H1 (cell line): Measurements from ENCODE around the gene RASGRF1. TPM values are rescaled to one million over a fixed set of nuclear protein-coding genes. Genes with fewer than 3 reads are reported as not detected.
A peak's percentile ranks its signal among the peaks of the same experiment; 100 is the strongest.

Experiments used
- CTCF ChIA-PET: fragments of 300-600 bp; sonication (Branson Sonifier 250); formaldehyde crosslinking; loops from one replicate; lab custom pipeline; 2021; ENCODE audit not compliant: partially characterized antibody; lab: Charles Lee
- POLR2A ChIA-PET: fragments of 300-600 bp; sonication (Branson Sonifier 250); formaldehyde crosslinking; loops from one replicate; lab custom pipeline; 2021; ENCODE audit warnings: inconsistent platforms; ENCODE audit not compliant: partially characterized antibody; lab: Charles Lee
- DNase-seq, 2 experiments: peaks; one replicate each; pipeline versions ENCODE4 v3.0.0 to v3.0.0-alpha.2; 2010 to 2022; ENCODE audit warnings: low spot score in 2 of 2, low read depth in 1 of 2, mixed read lengths in 1 of 2
- FAIRE-seq: peaks from 2 replicates; lab custom pipeline; 2011; peaks lifted over from hg19 to GRCh38; lab: Jason Lieb, UNC
- H2AFZ ChIP-seq: 2 replicates; pipeline ENCODE4 v1.8.1; 2012; ENCODE audit warnings: low read length, inconsistent platforms
- H2AK5ac ChIP-seq: 2 replicates; pipeline ENCODE4 v1.6.1; 2013; ENCODE audit warnings: low read depth, low read length
- H2BK120ac ChIP-seq: replicated peaks from 2 replicates; pipeline ENCODE3; 2013; ENCODE audit warnings: low read depth, low read length, inconsistent platforms
- H2BK12ac ChIP-seq: 2 replicates; pipeline ENCODE4 v1.6.1; 2013; ENCODE audit warnings: low read depth, low read length
- H2BK15ac ChIP-seq: 2 replicates; pipeline ENCODE4 v1.6.1; 2013; ENCODE audit warnings: low read length
- H2BK20ac ChIP-seq: 2 replicates; pipeline ENCODE4 v1.6.1; 2013; ENCODE audit warnings: low read length
- H2BK5ac ChIP-seq: 2 replicates; pipeline ENCODE4 v1.6.1; 2013; ENCODE audit warnings: low read depth, low read length
- H3K14ac ChIP-seq: 2 replicates; pipeline ENCODE4 v1.6.1; 2013; ENCODE audit warnings: inconsistent platforms; ENCODE audit not compliant: insufficient read length
- H3K18ac ChIP-seq: 2 replicates; pipeline ENCODE4 v1.6.1; 2013; ENCODE audit warnings: low read length; ENCODE audit errors: extremely low read depth
- H3K23ac ChIP-seq: 2 replicates; pipeline ENCODE4 v1.6.1; 2013; ENCODE audit warnings: inconsistent platforms; ENCODE audit not compliant: insufficient read length
- H3K23me2 ChIP-seq: 2 replicates; pipeline ENCODE4 v1.6.1; 2013; ENCODE audit warnings: low read depth, low read length
- H3K27ac ChIP-seq: 2 replicates; pipeline ENCODE4 v1.6.1; 2011; ENCODE audit warnings: low read depth, low read length, inconsistent platforms
- H3K27me3 ChIP-seq, 4 experiments: replicated peaks in 1 of 4; 1 replicate in 1 of 4; 2 replicates in 3 of 4; pipeline versions ENCODE4 v1.6.1 to v1.8.1; 2011 to 2013; ENCODE audit warnings: low read length in 3 of 4, mild to moderate bottlenecking in 3 of 4, inconsistent platforms in 2 of 4, mixed read lengths in 2 of 4, moderate library complexity in 1 of 4; ENCODE audit not compliant: control insufficient read depth in 3 of 4, insufficient read depth in 3 of 4; ENCODE audit errors: extremely low read depth in 1 of 4
- H3K36me3 ChIP-seq, 4 experiments: 2 replicates each; pipeline versions ENCODE4 v1.6.1 to v1.8.1; 2011 to 2013; ENCODE audit warnings: mild to moderate bottlenecking in 4 of 4, low read length in 3 of 4, moderate library complexity in 2 of 4, control low read depth in 1 of 4, inconsistent platforms in 1 of 4; ENCODE audit not compliant: insufficient read depth in 4 of 4, control insufficient read depth in 2 of 4
- H3K4ac ChIP-seq: replicated peaks from 2 replicates; pipeline ENCODE3; 2013; ENCODE audit warnings: low read length, low read depth, mixed read lengths, inconsistent platforms; ENCODE audit not compliant: insufficient read length
- H3K4me1 ChIP-seq, 4 experiments: replicated peaks in 1 of 4; 1 replicate in 1 of 4; 2 replicates in 3 of 4; pipeline versions ENCODE4 v1.6.1 to v1.8.1; 2011 to 2013; ENCODE audit warnings: low read length in 3 of 4, inconsistent platforms in 2 of 4, mixed read lengths in 1 of 4; ENCODE audit not compliant: insufficient read depth in 4 of 4, control insufficient read depth in 3 of 4
- H3K4me2 ChIP-seq, 2 experiments: 2 replicates each; pipeline versions ENCODE4 v1.6.1 to v1.8.1; 2011 to 2013; ENCODE audit warnings: low read depth in 2 of 2, low read length in 2 of 2, control low read depth in 1 of 2, inconsistent platforms in 1 of 2, mild to moderate bottlenecking in 1 of 2; ENCODE audit not compliant: insufficient read depth in 1 of 2
- H3K4me3 ChIP-seq, 4 experiments: fragments of 200-600, 300-600 bp in 1 of 4; sonication (generic), shearing (Covaris generic), sonication (Bioruptor Twin) in 1 of 4; 2 replicates each; pipeline versions ENCODE4 v1.5.1 to v1.8.1; 2011 to 2016; ENCODE audit warnings: low read length in 4 of 4, low read depth in 3 of 4, control low read depth in 2 of 4, inconsistent platforms in 2 of 4, mild to moderate bottlenecking in 2 of 4, mixed read lengths in 1 of 4, moderate library complexity in 1 of 4; ENCODE audit not compliant: insufficient read depth in 2 of 4; ENCODE audit errors: extremely low read depth in 1 of 4
- H3K56ac ChIP-seq: replicated peaks from 2 replicates; pipeline ENCODE3; 2013; ENCODE audit warnings: low read depth, mild to moderate bottlenecking, mixed read lengths, low read length, inconsistent platforms; ENCODE audit not compliant: insufficient read length
- H3K79me1 ChIP-seq: 2 replicates; pipeline ENCODE4 v1.6.1; 2013; ENCODE audit warnings: low read depth, low read length, control low read depth
- H3K79me2 ChIP-seq, 2 experiments: 2 replicates each; pipeline versions ENCODE4 v1.6.1 to v1.8.1; 2012 to 2013; ENCODE audit warnings: low read length in 2 of 2, mild to moderate bottlenecking in 2 of 2, inconsistent platforms in 1 of 2; ENCODE audit not compliant: insufficient read depth in 2 of 2, control insufficient read depth in 1 of 2
- H3K9ac ChIP-seq, 4 experiments: replicated peaks in 1 of 4; 1 replicate in 1 of 4; 2 replicates in 3 of 4; pipeline versions ENCODE4 v1.6.1 to v1.8.1; 2011 to 2013; ENCODE audit warnings: low read depth in 3 of 4, low read length in 3 of 4, control low read depth in 2 of 4, mild to moderate bottlenecking in 2 of 4, moderate library complexity in 2 of 4, inconsistent platforms in 1 of 4; ENCODE audit errors: extremely low read depth in 1 of 4
- H3K9me3 ChIP-seq, 2 experiments: 2 replicates each; pipeline versions ENCODE4 v1.6.1 to v1.8.1; 2012 to 2013; ENCODE audit warnings: mild to moderate bottlenecking in 2 of 2, moderate library complexity in 2 of 2, control low read depth in 1 of 2, inconsistent platforms in 1 of 2, low read depth in 1 of 2, low read length in 1 of 2, mixed read lengths in 1 of 2; ENCODE audit not compliant: insufficient read depth in 2 of 2
- H4K20me1 ChIP-seq, 2 experiments: replicated peaks in 1 of 2; 2 replicates each; pipeline versions ENCODE3 to v1.8.1; 2011 to 2013; ENCODE audit warnings: inconsistent platforms in 2 of 2, low read length in 2 of 2, mild to moderate bottlenecking in 1 of 2; ENCODE audit not compliant: insufficient read depth in 2 of 2, control insufficient read depth in 1 of 2
- H4K5ac ChIP-seq: 2 replicates; pipeline ENCODE4 v1.6.1; 2013; ENCODE audit warnings: low read length, low read depth, mixed read lengths, inconsistent platforms; ENCODE audit not compliant: insufficient read length
- H4K8ac ChIP-seq: 2 replicates; pipeline ENCODE4 v1.8.0; 2013; ENCODE audit warnings: mild to moderate bottlenecking, moderate library complexity, low read length, inconsistent platforms; ENCODE audit not compliant: insufficient read depth; ENCODE audit errors: extremely low read depth
- H4K91ac ChIP-seq: replicated peaks from 2 replicates; pipeline ENCODE3; 2013; ENCODE audit warnings: low read length, mixed read lengths, inconsistent platforms; ENCODE audit not compliant: insufficient read length
- ASH2L ChIP-seq: fragments of 200-600, 300-600 bp; sonication (generic); IDR thresholded peaks from one replicate; pipeline ENCODE4 v1.7.1; 2017; ENCODE audit warnings: low read length
- BCL11A ChIP-seq, 2 experiments: IDR thresholded peaks; one replicate each; pipeline ENCODE4 v1.6.1; 2011; ENCODE audit warnings: low read depth in 2 of 2, low read length in 2 of 2, mild to moderate bottlenecking in 2 of 2
- BRCA1 ChIP-seq: IDR thresholded peaks from 2 replicates; pipeline ENCODE4 v1.6.1; 2012; ENCODE audit warnings: low read depth, low read length, improper control_type of control experiment
- CBX5 ChIP-seq: fragments of 300-800, 300-1000 bp; sonication (generic); IDR thresholded peaks from 2 replicates; pipeline ENCODE4 v1.7.1; 2016; ENCODE audit warnings: antibody characterized with exemption, low read length, low read depth
- CEBPB ChIP-seq: IDR thresholded peaks from 2 replicates; pipeline ENCODE4 v1.6.1; 2012; ENCODE audit warnings: low read depth, low read length
- FOSL1 ChIP-seq: IDR thresholded peaks from 2 replicates; pipeline ENCODE4 v1.6.1; 2011; ENCODE audit warnings: mild to moderate bottlenecking, low read depth, low read length, moderate library complexity; ENCODE audit not compliant: insufficient read depth
- HDAC2 ChIP-seq, 2 experiments: fragments of 300-600 bp in 1 of 2; sonication (generic) in 1 of 2; IDR thresholded peaks; 2 replicates each; pipeline ENCODE4 v1.6.1; 2011 to 2012; ENCODE audit warnings: low read depth in 2 of 2, low read length in 2 of 2, mild to moderate bottlenecking in 2 of 2, moderate library complexity in 2 of 2, borderline replicate concordance in 1 of 2, inconsistent platforms in 1 of 2
- KDM5A ChIP-seq: fragments of 200-600 bp; IDR thresholded peaks from 2 replicates; pipeline ENCODE4 v1.7.1; 2012; ENCODE audit warnings: mild to moderate bottlenecking, low read length, inconsistent platforms, mixed read lengths
- RXRA ChIP-seq: IDR thresholded peaks from 2 replicates; pipeline ENCODE4 v1.6.1; 2011; ENCODE audit warnings: low read depth, mild to moderate bottlenecking, low read length, moderate library complexity; ENCODE audit not compliant: insufficient read depth
- SIN3A ChIP-seq, 2 experiments: IDR thresholded peaks in 1 of 2; conservative IDR thresholded peaks in 1 of 2; 2 replicates each; pipeline ENCODE4 v1.6.1; 2011 to 2012; ENCODE audit warnings: low read length in 2 of 2, improper control_type of control experiment in 1 of 2, low read depth in 1 of 2, mild to moderate bottlenecking in 1 of 2
- SIX5 ChIP-seq: IDR thresholded peaks from 2 replicates; pipeline ENCODE4 v1.6.1; 2011; ENCODE audit warnings: mild to moderate bottlenecking, low read depth, low read length
- SUZ12 ChIP-seq: fragments of 200-600 bp; sonication (generic); IDR thresholded peaks from 2 replicates; pipeline ENCODE4 v1.6.1; 2012; ENCODE audit warnings: mild to moderate bottlenecking, inconsistent platforms, low read length, moderate library complexity, mixed read lengths
- TAF1 ChIP-seq: IDR thresholded peaks from 2 replicates; pipeline ENCODE4 v1.6.1; 2011; ENCODE audit warnings: mild to moderate bottlenecking, low read depth, low read length
- TBP ChIP-seq: IDR thresholded peaks from 2 replicates; pipeline ENCODE4 v1.6.1; 2011; ENCODE audit warnings: low read depth, low read length, improper control_type of control experiment
- WGBS, 2 experiments: shearing (Covaris generic) in 1 of 2; methylation state at CpG; one replicate each; pipeline versions ENCODE4 v1.1.6 to v1.1.7; 2013 to 2015; ENCODE audit warnings: low lambda C conversion rate in 2 of 2, mixed read lengths in 2 of 2, inconsistent platforms in 1 of 2, low coverage in 1 of 2, missing lambda C conversion rate in 1 of 2; ENCODE audit not compliant: insufficient replicate concordance in 2 of 2, insufficient coverage in 1 of 2, insufficient read length in 1 of 2; ENCODE audit errors: extremely low coverage in 1 of 2, missing lambda C conversion rate in 1 of 2; 5-methylcytosine and 5-hydroxymethylcytosine counted together
- polyA plus RNA-seq, 7 experiments: library from polyadenylated mRNA; depleted of rRNA in 3 of 7; stranded (reverse) in 5 of 7; unstranded in 2 of 7; fragments of >200 nt in 5 of 7; fragments of 200-250 nt in 2 of 7; gene quantifications; 1 replicate in 5 of 7; 2 replicates in 1 of 7; 4 replicates in 1 of 7; pipeline versions ENCODE4 v1.2.1 to v1.2.3, GENCODE V29; 2011 to 2013; ENCODE audit warnings: missing spikeins in 2 of 7, mixed read lengths in 2 of 7
- total RNA-seq: library from RNA; stranded (reverse); fragmentation: NEBNext Ultra II Directional; extraction: Animal tissue kit (Norgen Biotek cat#: 25700); gene quantifications from 2 replicates; pipeline ENCODE4 v1.2.1, GENCODE V29; 2021

RASGRF1 gene
- total and polyA plus RNA-seq, 2 of the 8 experiments (the other 6 are each of a cell fraction or from before 2014, with no cell fraction given), result 0.42 to 0.67 TPM

- H4K5ac ChIP-seq, result no peak overlapping the region
- FAIRE-seq (no peak), DNase-seq (no peak)
- no peak overlapping the region for H2AFZ ChIP-seq
- peaks cover 0 to 10% (median under 1%) of the 10 kb centered on the region in 4 experiments; a peak in 4 of 7 replicates for H3K4me1 ChIP-seq
- no peak overlapping the region for H2BK15ac ChIP-seq
- no peak overlapping the region for H3K4ac ChIP-seq
- H2BK5ac ChIP-seq, result 0 out of 2 replicates have a peak overlapping the region, but pooled peaks have one; percentile 10
- H3K14ac ChIP-seq, result no peak overlapping the region
- 92% methylated on average over 24 of the region's 24 CpGs; no CpG with 5 or more reads in 1 of the 2 experiments for WGBS, 2 experiments
- H3K56ac ChIP-seq, result no peak overlapping the region
- H3K36me3 ChIP-seq, result no peaks in the 10 kb centered on the region
- H3K23ac ChIP-seq, result no peak overlapping the region
- H2BK20ac ChIP-seq, result no peak overlapping the region
- H3K9ac ChIP-seq, result no peak overlapping the region
- H2AK5ac ChIP-seq, result 0 out of 2 replicates have a peak overlapping the region, but pooled peaks have one; percentile 44
- H3K23me2 ChIP-seq, result no peaks in the 10 kb centered on the region
- H3K79me1 ChIP-seq, result no peaks in the 10 kb centered on the region
- no peaks in the 10 kb centered on the region for H4K20me1 ChIP-seq
- H3K18ac ChIP-seq, result no peak overlapping the region
- no peak overlapping the region for H3K27ac ChIP-seq
- ChIA-PET POLR2A (interaction anchor here (0.9 to 1.4 kb wide), 3 partner anchors 24 to 79 kb away, joined by 3 read pairs; partner anchors contain the start of gene CTSH), CTCF (interaction anchor here (0.8 to 7.1 kb wide), 16 partner anchors 9 to 195 kb away, joined by 3 to 171 read pairs (median 4); no protein-coding TSS in a partner anchor)
- H3K4me2 ChIP-seq, result no peak overlapping the region
- H3K27me3 ChIP-seq, result no peaks in the 10 kb centered on the region; a peak in 2 of 7 replicates
- H4K91ac ChIP-seq, result no peak overlapping the region
- H2BK120ac ChIP-seq, result no peak overlapping the region
- H3K9me3 ChIP-seq, result no peaks in the 10 kb centered on the region
- no peak overlapping the region for H3K4me3 ChIP-seq
- 0 out of 2 replicates have a peak overlapping the region, but pooled peaks have one; percentile 17 for H2BK12ac ChIP-seq
- no peaks in the 10 kb centered on the region for H3K79me2 ChIP-seq
- H4K8ac ChIP-seq, result no peak overlapping the region
- no peak for TF ChIP-seq SUZ12
- no peak for TF ChIP-seq CBX5
- TF ChIP-seq BCL11A (IDR thresholded peaks at IDR 0.05; ENCODE audit: low read depth in 2 of 2, low read length in 2 of 2), result no peak
- TF ChIP-seq SIX5, result no peak
- no peak for TF ChIP-seq KDM5A
- no peak for TF ChIP-seq HDAC2 (IDR thresholded peaks at IDR 0.05; ENCODE audit: borderline replicate concordance in 1 of 2, low read depth in 2 of 2, low read length in 2 of 2)
- no peak for TF ChIP-seq SIN3A (conservative IDR thresholded peaks at IDR 0.05 in 1 of 2, IDR thresholded peaks at IDR 0.05 in 1 of 2; ENCODE audit: low read depth in 1 of 2, low read length in 2 of 2)
- TF ChIP-seq RXRA, result no peak
- no peak for TF ChIP-seq FOSL1
- no peak for TF ChIP-seq BRCA1
- TF ChIP-seq TAF1, result no peak
- no peak for TF ChIP-seq CEBPB
- TF ChIP-seq ASH2L, result no peak
- TF ChIP-seq TBP, result no peak
These were observed 86.7 kb downstream of the RASGRF1 start for GRCh38 chr15:79003896-79004295.
